ENCODE data around the gene KCNG4.

KCNG4 gene

DNA sequence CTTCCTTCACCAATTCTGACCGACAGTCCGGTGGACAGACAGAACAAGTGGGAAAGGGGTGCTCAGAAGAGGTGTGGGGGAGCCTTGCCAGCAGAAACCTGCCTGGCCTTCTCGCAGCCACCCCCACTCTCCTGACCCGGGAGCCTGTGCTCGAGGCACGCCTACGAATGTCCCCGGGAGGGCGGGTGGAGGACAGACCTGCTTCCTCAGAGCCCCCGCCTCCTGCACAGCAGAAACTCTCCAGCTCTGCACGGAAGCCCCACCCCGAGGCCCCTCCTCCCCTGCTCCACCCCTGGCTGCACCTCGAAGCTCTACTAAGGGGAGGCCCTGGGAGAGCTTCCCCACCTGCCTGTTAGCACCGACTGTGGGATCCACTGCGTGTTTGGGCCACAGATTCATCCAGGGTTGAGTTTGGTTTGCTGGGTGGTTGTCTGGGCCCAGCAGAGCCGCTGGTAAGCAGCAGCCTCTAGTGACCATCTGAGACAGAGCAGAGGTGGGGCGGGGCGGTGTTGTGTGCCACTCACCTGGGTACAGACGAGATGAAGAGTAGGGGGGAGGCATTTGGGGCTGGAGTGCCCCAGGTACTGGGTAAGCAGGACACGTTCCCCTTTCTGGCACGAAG lies 59.2 kb downstream of the KCNG4 start:
- no peak for DNase-seq

GRCh38 chr16:84179612-84180320 lies 60.0 kb downstream of the KCNG4 start:
- DNase-seq = no peak

- no peak for DNase-seq
Observed at GRCh38 chr16:84178892-84179611, 60.8 kb downstream of the KCNG4 start.

GRCh38 chr16:84178146-84178765 lies 61.6 kb downstream of the KCNG4 start:
- no peak for DNase-seq

DNA sequence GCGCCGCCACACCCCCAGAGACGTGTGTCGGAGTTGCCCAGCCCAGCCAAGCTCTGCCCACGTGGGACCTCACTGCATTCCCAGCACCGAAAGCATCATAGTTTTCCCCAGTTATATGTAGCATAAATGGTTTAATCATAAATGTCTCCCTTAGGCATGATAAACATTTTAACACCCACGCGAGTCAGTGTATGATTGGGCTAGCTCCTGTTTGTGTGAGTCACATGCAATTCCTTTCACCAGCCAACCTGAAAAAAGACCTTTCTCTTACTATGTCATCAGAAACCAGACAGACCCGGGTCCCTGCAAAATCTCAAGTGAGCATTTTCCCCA lies 62.1 kb downstream of the KCNG4 start:
- no peak for DNase-seq

DNA sequence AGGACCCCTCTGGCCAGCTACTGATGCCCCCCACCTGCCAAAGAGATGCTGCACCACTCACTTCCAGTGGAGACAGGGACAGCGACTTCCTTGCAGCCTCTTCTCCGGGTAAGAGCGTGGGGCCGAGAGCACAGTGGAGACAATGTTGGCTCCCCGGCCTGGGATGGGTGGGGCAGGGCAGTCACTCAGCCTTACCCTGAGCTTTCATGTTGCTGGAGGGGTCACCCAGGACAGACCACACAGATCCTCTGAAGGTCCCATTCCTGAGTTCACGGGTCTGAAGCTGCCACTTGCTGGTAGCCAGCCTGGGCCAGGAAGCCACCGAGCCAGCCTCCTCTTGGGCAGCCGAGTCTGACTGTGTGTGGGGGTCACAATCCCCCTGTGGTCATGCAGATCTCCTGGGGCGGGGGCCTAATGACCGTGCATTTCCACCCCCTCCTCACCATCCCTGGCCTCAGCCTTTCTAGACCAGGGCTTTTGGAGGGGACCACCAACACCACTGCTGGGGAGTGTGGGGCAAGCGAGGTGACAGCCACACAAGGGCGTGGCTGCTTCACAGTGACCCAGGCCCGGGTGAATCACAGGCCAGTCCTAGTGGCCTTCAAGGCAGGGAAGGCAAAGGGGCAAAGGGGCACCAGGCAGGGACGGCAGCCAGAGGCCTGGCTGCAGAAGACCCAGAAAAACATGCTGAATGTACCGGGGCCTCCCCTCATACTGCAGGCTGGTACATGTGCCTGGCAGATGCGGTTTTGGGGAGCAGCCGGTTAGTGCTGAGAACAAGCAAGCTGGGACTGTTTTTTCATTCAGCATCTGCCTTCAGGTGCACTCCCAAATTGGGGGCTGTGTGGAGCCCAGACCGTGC lies 63.4 kb downstream of the KCNG4 start:
- no peak for DNase-seq

GRCh38 chr16:84175350-84176081 lies 64.3 kb downstream of the KCNG4 start:
- no peak for DNase-seq

DNA sequence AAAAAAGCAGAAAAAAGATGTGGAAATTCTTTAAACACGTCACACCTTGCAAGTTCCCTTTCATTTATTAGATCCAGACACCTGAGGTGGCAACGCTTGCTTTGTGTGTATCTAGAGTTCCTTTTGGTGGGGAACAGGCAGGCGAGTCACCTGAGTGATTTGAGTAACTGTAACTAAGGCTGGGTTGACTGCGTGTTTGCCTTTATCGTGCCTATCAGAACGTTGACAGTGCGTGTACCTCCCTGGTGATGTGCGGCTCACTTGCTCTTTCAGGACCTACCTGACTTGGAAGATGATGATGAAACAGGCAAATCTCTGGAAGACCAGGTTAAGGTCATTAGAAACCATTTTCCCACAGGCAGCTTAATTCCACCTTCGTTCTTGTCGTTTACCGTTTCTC lies 65.4 kb downstream of the KCNG4 start:
- DNase-seq = no peak

- no peak for DNase-seq
Observed at GRCh38 chr16:84169765-84170310, 70.0 kb downstream of the KCNG4 start.

Measured in NCI-H510A treated with DMSO at 0.1 percent for 48 hours (cell line).